HCT116 (cell line): ENCODE measurements around the gene M1AP. TPM values are rescaled to one million over a fixed set of nuclear protein-coding genes. Genes with fewer than 3 reads are reported as not detected.

ENCODE experiments used
- ATAC-seq: fragments of 200-7000 bp; cut with Tn5 transposase; 2 replicates; pipeline ENCODE4 v1.9.1; 2020; ENCODE audit warnings: mild to moderate bottlenecking, moderate library complexity
- BruUV-seq: library from RNA; stranded (reverse); fragments of 400-500 nt; replicated peaks from 2 replicates; lab custom pipeline; 2021; lab: Mats Ljungman, UMichigan
- CTCF ChIA-PET: fragments of 300-600 bp; sonication (Branson Sonifier 250); formaldehyde crosslinking; loops from one replicate; lab custom pipeline; 2021; ENCODE audit warnings: antibody characterized with exemption; lab: Charles Lee
- POLR2A ChIA-PET: fragments of 300-600, 350-600 bp; sonication (Branson Sonifier 250); formaldehyde crosslinking; loops from one replicate; lab custom pipeline; 2021; ENCODE audit warnings: antibody characterized with exemption; lab: Charles Lee
- RAD21 ChIA-PET, 2 experiments: fragments of 300-600 bp; sonication (Branson Sonifier 250); formaldehyde crosslinking; loops; one replicate each; lab custom pipeline; 2023; ENCODE audit warnings: low total read pairs in 2 of 2; ENCODE audit not compliant: uncharacterized antibody in 2 of 2, unreplicated experiment in 2 of 2, low non-redundant PET in 1 of 2; lab: Charles Lee
- DNase-seq: peaks from one replicate; pipeline ENCODE4 v3.0.0-alpha.2; 2010; ENCODE audit warnings: low read depth, low spot score
- H2AFZ ChIP-seq: fragments of 200-600 bp; shearing (Covaris generic), sonication (generic); 2 replicates; pipeline ENCODE4 v1.6.1; 2017; ENCODE audit warnings: low read depth, mixed run types, mixed read lengths, antibody characterized with exemption, low read length; ENCODE audit not compliant: poor library complexity, severe bottlenecking
- H3K27ac ChIP-seq: 2 replicates; pipeline ENCODE4 v1.5.1; 2012; ENCODE audit warnings: low read depth, low read length
- H3K27me3 ChIP-seq: fragments of 200-600 bp; sonication (generic); 2 replicates; pipeline ENCODE4 v1.6.1; 2016; ENCODE audit warnings: mixed run types, low read length, mixed read lengths; ENCODE audit not compliant: insufficient read depth
- H3K36me3 ChIP-seq, 2 experiments: fragments of 200-500 bp in 1 of 2; fragments of 200-600 bp in 1 of 2; sonication (Bioruptor generic) in 1 of 2; sonication (generic) in 1 of 2; 2 replicates each; pipeline versions ENCODE4 v1.5.1 to v1.6.1; 2014 to 2016; ENCODE audit warnings: low read length in 2 of 2, inconsistent platforms in 1 of 2, mixed read lengths in 1 of 2, mixed run types in 1 of 2; ENCODE audit not compliant: insufficient read depth in 2 of 2, control insufficient read depth in 1 of 2
- H3K4me1 ChIP-seq, 2 experiments: fragments of 200-600 bp in 1 of 2; sonication (generic) in 1 of 2; 2 replicates each; pipeline versions ENCODE4 v1.5.1 to v1.6.1; 2012 to 2017; ENCODE audit warnings: low read length in 2 of 2, inconsistent platforms in 1 of 2, mild to moderate bottlenecking in 1 of 2, mixed read lengths in 1 of 2, mixed run types in 1 of 2, moderate library complexity in 1 of 2; ENCODE audit not compliant: insufficient read depth in 2 of 2, control insufficient read depth in 1 of 2
- H3K4me2 ChIP-seq: fragments of 200-600 bp; sonication (generic); 2 replicates; pipeline ENCODE4 v1.6.1; 2017; ENCODE audit warnings: mixed run types, low read length, mixed read lengths
- H3K4me3 ChIP-seq, 2 experiments: fragments of 200-600 bp in 1 of 2; sonication (generic) in 1 of 2; replicated peaks in 1 of 2; 2 replicates each; pipeline ENCODE4 v1.5.1; 2011 to 2016; ENCODE audit warnings: low read length in 2 of 2, control low read depth in 1 of 2, low read depth in 1 of 2, mild to moderate bottlenecking in 1 of 2, mixed read lengths in 1 of 2, mixed run types in 1 of 2
- H3K79me2 ChIP-seq: fragments of 200-600 bp; sonication (generic); 2 replicates; pipeline ENCODE4 v1.6.1; 2017; ENCODE audit warnings: mild to moderate bottlenecking, mixed run types, low read length, moderate library complexity, mixed read lengths; ENCODE audit not compliant: insufficient read depth
- H3K9ac ChIP-seq: fragments of 200-600 bp; sonication (generic); 2 replicates; pipeline ENCODE4 v1.6.1; 2016; ENCODE audit warnings: low read length, mixed read lengths
- H3K9me2 ChIP-seq: fragments of 200-600 bp; sonication (generic), shearing (Covaris generic); 2 replicates; pipeline ENCODE4 v1.6.1; 2017; ENCODE audit warnings: mixed run types, mild to moderate bottlenecking, moderate library complexity; ENCODE audit not compliant: insufficient read depth
- H3K9me3 ChIP-seq, 2 experiments: fragments of 200-500 bp in 1 of 2; fragments of 200-600 bp in 1 of 2; sonication (Bioruptor generic) in 1 of 2; sonication (generic) in 1 of 2; 2 replicates each; pipeline ENCODE4 v1.6.1; 2014 to 2017; ENCODE audit warnings: low read length in 2 of 2, mixed read lengths in 2 of 2, inconsistent platforms in 1 of 2, low read depth in 1 of 2, mild to moderate bottlenecking in 1 of 2, mixed run types in 1 of 2, moderate library complexity in 1 of 2; ENCODE audit not compliant: control insufficient read depth in 1 of 2, insufficient read depth in 1 of 2
- H4K20me1 ChIP-seq: fragments of 200-600 bp; sonication (generic), shearing (Covaris generic); 2 replicates; pipeline ENCODE4 v1.6.1; 2017; ENCODE audit warnings: mixed run types, mild to moderate bottlenecking, moderate library complexity; ENCODE audit not compliant: insufficient read depth
- CEBPB ChIP-seq: IDR thresholded peaks from 2 replicates; pipeline ENCODE4 v1.6.1; 2012; ENCODE audit warnings: low read depth
- ELF1 ChIP-seq: IDR thresholded peaks from 2 replicates; pipeline ENCODE4 v1.6.1; 2012; ENCODE audit warnings: low read depth, borderline replicate concordance
- EZH2 ChIP-seq: fragments of 200-600 bp; sonication (generic); IDR thresholded peaks from 2 replicates; pipeline ENCODE4 v1.6.1; 2017; ENCODE audit warnings: antibody characterized with exemption, mixed run types
- EZH2phosphoT487 ChIP-seq: fragments of 200-600 bp; IDR thresholded peaks from 2 replicates; pipeline ENCODE4 v1.6.1; 2018; ENCODE audit warnings: antibody characterized with exemption, borderline replicate concordance
- FOSL1 ChIP-seq: IDR thresholded peaks from 2 replicates; pipeline ENCODE4 v1.6.1; 2012; ENCODE audit warnings: low read depth
- JUND ChIP-seq: IDR thresholded peaks from 2 replicates; pipeline ENCODE4 v1.6.1; 2012
- POLR2AphosphoS5 ChIP-seq: IDR thresholded peaks from 2 replicates; pipeline ENCODE4 v1.6.1; 2011; ENCODE audit warnings: mild to moderate bottlenecking, low read depth, low read length, moderate library complexity
- REST ChIP-seq: IDR thresholded peaks from 2 replicates; pipeline ENCODE4 v1.6.1; 2012; ENCODE audit warnings: low read depth
- SIN3A ChIP-seq: IDR thresholded peaks from 2 replicates; pipeline ENCODE4 v1.6.1; 2012; ENCODE audit warnings: low read depth
- SP1 ChIP-seq: IDR thresholded peaks from 2 replicates; pipeline ENCODE4 v1.6.1; 2012; ENCODE audit warnings: low read depth
- SRF ChIP-seq: IDR thresholded peaks from 2 replicates; pipeline ENCODE4 v1.6.1; 2012; ENCODE audit warnings: low read depth
- ZBTB33 ChIP-seq: IDR thresholded peaks from 2 replicates; pipeline ENCODE4 v1.6.1; 2011; ENCODE audit warnings: mild to moderate bottlenecking, low read length, moderate library complexity; ENCODE audit not compliant: insufficient replicate concordance; ENCODE audit errors: extremely low read depth
- ZFX ChIP-seq: fragments of 450-650 bp; IDR thresholded peaks from 2 replicates; pipeline ENCODE4 v1.6.1; 2017
- intact Hi-C: fragments of 100-400 bp; cut with micrococcal nuclease; formaldehyde crosslinking; loops from 2 replicates; pipeline ENCODE4 v1.10.0; 2022
- total RNA-seq: library from RNA; stranded (reverse); gene quantifications from one replicate; pipeline ENCODE4 v1.2.1, GENCODE V29; 2021; ENCODE audit not compliant: unreplicated experiment
- TF ChIP-seq, protein P1 (sequence below): IDR thresholded peaks from 2 replicates; pipeline ENCODE4 v1.6.1; 2012
- TF ChIP-seq, protein P2 (sequence below), 3 experiments: fragments of 200-600 bp in 1 of 3; sonication (generic) in 1 of 3; IDR thresholded peaks in 2 of 3; conservative IDR thresholded peaks in 1 of 3; 2 replicates each; pipeline ENCODE4 v1.5.1; 2012 to 2017; ENCODE audit warnings: low read depth in 2 of 3, low read length in 2 of 3, antibody characterized with exemption in 1 of 3, borderline replicate concordance in 1 of 3, control low read depth in 1 of 3, mild to moderate bottlenecking in 1 of 3, mixed read lengths in 1 of 3, mixed run types in 1 of 3, moderate library complexity in 1 of 3; ENCODE audit not compliant: insufficient read depth in 1 of 3

Gene M1AP
- total RNA-seq, 1 experiment from 2014 or later: 28.2 TPM

GRCh38 chr2:74659462-74659861 lies 11.3 kb upstream of the M1AP start:
- ATAC-seq (no peak), DNase-seq (no peak)
- Histone ChIP-seq H3K36me3 (0 out of 4 replicates have a peak, but pooled peaks cover 0 to 2% of the 10 kb centered on the region in 2 experiments), H3K4me3 (no peak overlapping the region), H4K20me1 (no peaks in the 10 kb centered on the region), H3K4me2 (no peak overlapping the region), H3K9me3 (no peaks in the 10 kb centered on the region), H3K9me2 (no peaks in the 10 kb centered on the region), H3K27me3 (no peaks in the 10 kb centered on the region), H2AFZ (no peak overlapping the region), H3K9ac (no peak overlapping the region), H3K4me1 (peaks cover 0 to 12% of the 10 kb centered on the region in 2 experiments; a peak in 2 of 4 replicates), H3K79me2 (no peaks in the 10 kb centered on the region), H3K27ac (no peak overlapping the region)
- ChIA-PET POLR2A (no interaction called here), RAD21 (no interaction called here), CTCF (no interaction called here)
- TF ChIP-seq SIN3A (no peak), SRF (no peak), POLR2AphosphoS5 (no peak), REST (no peak), EZH2phosphoT487 (no peak), ZFX (no peak), JUND (no peak), ZBTB33 (no peak), FOSL1 (no peak), CEBPB (no peak), SP1 (no peak), EZH2 (no peak), ELF1 (no peak)
- TF ChIP-seq, protein P1, sequence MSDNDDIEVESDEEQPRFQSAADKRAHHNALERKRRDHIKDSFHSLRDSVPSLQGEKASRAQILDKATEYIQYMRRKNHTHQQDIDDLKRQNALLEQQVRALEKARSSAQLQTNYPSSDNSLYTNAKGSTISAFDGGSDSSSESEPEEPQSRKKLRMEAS: no peak
- TF ChIP-seq, protein P2, sequence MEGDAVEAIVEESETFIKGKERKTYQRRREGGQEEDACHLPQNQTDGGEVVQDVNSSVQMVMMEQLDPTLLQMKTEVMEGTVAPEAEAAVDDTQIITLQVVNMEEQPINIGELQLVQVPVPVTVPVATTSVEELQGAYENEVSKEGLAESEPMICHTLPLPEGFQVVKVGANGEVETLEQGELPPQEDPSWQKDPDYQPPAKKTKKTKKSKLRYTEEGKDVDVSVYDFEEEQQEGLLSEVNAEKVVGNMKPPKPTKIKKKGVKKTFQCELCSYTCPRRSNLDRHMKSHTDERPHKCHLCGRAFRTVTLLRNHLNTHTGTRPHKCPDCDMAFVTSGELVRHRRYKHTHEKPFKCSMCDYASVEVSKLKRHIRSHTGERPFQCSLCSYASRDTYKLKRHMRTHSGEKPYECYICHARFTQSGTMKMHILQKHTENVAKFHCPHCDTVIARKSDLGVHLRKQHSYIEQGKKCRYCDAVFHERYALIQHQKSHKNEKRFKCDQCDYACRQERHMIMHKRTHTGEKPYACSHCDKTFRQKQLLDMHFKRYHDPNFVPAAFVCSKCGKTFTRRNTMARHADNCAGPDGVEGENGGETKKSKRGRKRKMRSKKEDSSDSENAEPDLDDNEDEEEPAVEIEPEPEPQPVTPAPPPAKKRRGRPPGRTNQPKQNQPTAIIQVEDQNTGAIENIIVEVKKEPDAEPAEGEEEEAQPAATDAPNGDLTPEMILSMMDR (IDR thresholded peaks at IDR 0.05 in 2 of 3, conservative IDR thresholded peaks at IDR 0.05 in 1 of 3; ENCODE audit: borderline replicate concordance in 1 of 3, insufficient read depth in 1 of 3, low read depth in 2 of 3, low read length in 2 of 3): no peak
- BruUV-seq: no TSS peak
- intact Hi-C loops: no loop called here
